Muscle of leg (tissue), 11 donors: Measurements from ENCODE around the gene CCNI2. TPM values are rescaled to one million over a fixed set of nuclear protein-coding genes. Genes with fewer than 3 reads are reported as not detected.

ENCODE experiments used
- DNase-seq: peaks from one replicate; pipeline ENCODE4 v3.0.0; 2013
- H3K27ac ChIP-seq: one replicate; pipeline ENCODE4 v1.5.1; 2013; ENCODE audit warnings: mild to moderate bottlenecking, low read length, control low read depth
- H3K27me3 ChIP-seq: one replicate; pipeline ENCODE4 v1.6.1; 2013; ENCODE audit warnings: low read length; ENCODE audit not compliant: control insufficient read depth, insufficient read depth
- H3K36me3 ChIP-seq: one replicate; pipeline ENCODE4 v1.6.1; 2013; ENCODE audit warnings: low read length; ENCODE audit not compliant: control insufficient read depth, insufficient read depth
- H3K4me1 ChIP-seq: one replicate; pipeline ENCODE4 v1.6.1; 2013; ENCODE audit warnings: low read length; ENCODE audit not compliant: control insufficient read depth, insufficient read depth
- H3K4me3 ChIP-seq: one replicate; pipeline ENCODE4 v1.5.1; 2013; ENCODE audit warnings: low read length, control low read depth
- H3K9me3 ChIP-seq: replicated peaks from 2 replicates; pipeline ENCODE4 v1.6.1; 2013; ENCODE audit warnings: low read depth, low read length; ENCODE audit not compliant: control insufficient read depth
- WGBS: methylation state at CpG from one replicate; pipeline ENCODE4 v1.1.5; 2013; ENCODE audit warnings: missing lambda C conversion rate; ENCODE audit not compliant: insufficient coverage; 5-methylcytosine and 5-hydroxymethylcytosine counted together
- polyA plus RNA-seq, 8 donors: library from polyadenylated mRNA; unstranded; fragments of 120-200 nt; gene quantifications; one replicate each; pipeline versions ENCODE4 v1.2.1 to v1.2.3, GENCODE V29; 2013; ENCODE audit warnings: inconsistent platforms in 1 of 8, low replicate concordance in 1 of 8; ENCODE audit not compliant: insufficient read length in 8 of 8, insufficient read depth in 1 of 8
- total RNA-seq: library from RNA; stranded (reverse); fragments of 120-200 nt; gene quantifications from one replicate; pipeline ENCODE4 v1.2.4, GENCODE V29; 2013

Gene CCNI2
- total and polyA plus RNA-seq, 9 donors = 0.24 to 2.3 (median 0.83) TPM; not detected in 1

DNA sequence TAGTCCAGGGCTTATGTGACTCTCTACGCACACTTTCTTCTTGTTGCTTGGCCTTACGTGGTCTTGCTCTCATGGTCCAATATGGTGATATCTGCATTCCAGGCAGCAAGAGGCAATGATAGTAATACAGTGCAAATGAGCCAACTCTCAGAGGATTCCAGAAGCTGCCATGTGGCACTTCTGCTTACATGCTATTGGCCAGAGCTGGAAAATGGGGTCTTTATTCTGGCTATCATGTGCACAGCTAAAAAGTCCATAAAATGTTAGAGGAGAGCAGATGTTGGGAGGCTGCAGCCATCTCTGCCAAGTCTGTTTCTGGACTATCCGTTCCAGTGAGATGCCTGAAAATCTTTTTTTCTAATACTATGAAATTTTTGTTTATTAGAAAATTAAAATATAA is 32.7 kb downstream of the CCNI2 start:
- Histone ChIP-seq H3K4me1 (peaks cover 26% of the 10 kb centered on the region), H3K4me3 (no peak overlapping the region), H3K27ac (no peak overlapping the region), H3K36me3 (no peaks in the 10 kb centered on the region), H3K9me3 (no peaks in the 10 kb centered on the region), H3K27me3 (peaks cover 15% of the 10 kb centered on the region)
- peak; percentile 41 for DNase-seq
- WGBS = 88% methylated on average over 2 of the region's 3 CpGs

DNA sequence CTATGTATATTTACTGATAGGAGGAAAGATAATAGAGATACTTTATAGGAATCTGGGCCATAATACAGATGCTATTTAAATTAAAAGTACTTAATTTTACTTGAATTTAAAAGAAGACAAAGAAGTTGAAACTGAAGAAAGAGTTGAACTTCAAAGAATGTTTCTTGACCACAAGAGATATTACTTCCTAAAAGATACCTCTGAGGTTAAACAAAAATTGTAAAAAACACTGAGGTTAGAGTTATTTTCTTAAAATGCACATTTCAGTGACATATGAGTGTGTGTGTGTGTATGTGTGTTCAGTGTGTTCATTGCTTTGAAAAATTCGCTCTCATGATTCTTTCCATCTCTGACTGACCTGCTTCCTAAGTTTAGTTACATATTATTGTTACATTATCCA is 33.4 kb downstream of the CCNI2 start:
- H3K27me3 ChIP-seq = peaks cover 15% of the 10 kb centered on the region
- H3K27ac ChIP-seq = no peak overlapping the region
- H3K36me3 ChIP-seq = no peaks in the 10 kb centered on the region
- no peak overlapping the region for H3K4me3 ChIP-seq
- no peak for DNase-seq
- H3K9me3 ChIP-seq = no peaks in the 10 kb centered on the region
- no CpG with 5 or more reads among the region's 1 CpG for WGBS
- peaks cover 23% of the 10 kb centered on the region for H3K4me1 ChIP-seq

DNA sequence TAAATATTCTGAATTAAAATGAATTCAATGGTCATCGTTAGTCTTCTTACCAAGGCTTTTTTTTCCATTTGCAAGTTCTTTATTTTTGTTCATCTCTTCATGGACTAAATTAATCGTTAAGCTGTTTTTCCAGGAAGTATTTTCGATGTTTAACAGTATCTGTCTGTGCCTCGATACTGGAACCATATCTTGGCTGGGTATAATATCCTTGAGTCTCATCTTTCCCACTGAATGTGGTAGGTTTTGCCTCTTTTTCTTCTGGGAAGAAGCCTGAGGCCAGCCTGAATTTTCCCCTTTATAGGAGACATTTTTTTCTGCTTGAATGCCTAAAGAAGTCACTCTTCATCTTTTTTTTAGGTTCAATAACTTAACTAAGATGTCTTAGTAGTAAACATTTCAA is 33.8 kb downstream of the CCNI2 start:
- WGBS = no CpG with 5 or more reads among the region's 4 CpGs
- Histone ChIP-seq H3K4me3 (no peak overlapping the region), H3K27ac (no peak overlapping the region), H3K4me1 (peaks cover 21% of the 10 kb centered on the region), H3K9me3 (no peaks in the 10 kb centered on the region), H3K36me3 (no peaks in the 10 kb centered on the region), H3K27me3 (peaks cover 15% of the 10 kb centered on the region)
- DNase-seq = no peak

DNA sequence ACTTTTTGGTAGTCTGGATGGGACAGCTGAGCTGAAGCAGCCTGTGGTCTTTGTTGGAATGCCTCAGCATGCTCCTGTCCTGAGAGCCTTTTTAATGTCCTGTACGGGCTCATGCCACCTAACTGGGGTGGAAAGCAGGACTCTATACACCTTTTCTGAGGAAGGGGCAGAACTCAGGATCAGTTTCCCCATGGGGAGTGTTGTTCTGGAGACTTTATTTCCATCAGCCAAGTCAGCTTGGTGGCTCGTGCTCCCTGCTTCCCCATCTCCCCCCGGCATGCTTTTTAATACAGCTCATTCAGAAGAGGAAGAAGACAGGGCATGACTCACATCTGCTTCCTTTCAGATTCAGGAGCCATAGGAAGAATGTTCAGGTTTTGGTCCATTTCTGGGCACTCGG is 34.9 kb downstream of the CCNI2 start:
- peak; percentile 48 for DNase-seq
- Histone ChIP-seq H3K4me1 (peaks cover 17% of the 10 kb centered on the region), H3K27ac (no peak overlapping the region), H3K36me3 (no peaks in the 10 kb centered on the region), H3K27me3 (peaks cover 14% of the 10 kb centered on the region), H3K4me3 (no peak overlapping the region), H3K9me3 (no peaks in the 10 kb centered on the region)
- WGBS = 100% methylated on average over 1 of the region's 4 CpGs

DNA sequence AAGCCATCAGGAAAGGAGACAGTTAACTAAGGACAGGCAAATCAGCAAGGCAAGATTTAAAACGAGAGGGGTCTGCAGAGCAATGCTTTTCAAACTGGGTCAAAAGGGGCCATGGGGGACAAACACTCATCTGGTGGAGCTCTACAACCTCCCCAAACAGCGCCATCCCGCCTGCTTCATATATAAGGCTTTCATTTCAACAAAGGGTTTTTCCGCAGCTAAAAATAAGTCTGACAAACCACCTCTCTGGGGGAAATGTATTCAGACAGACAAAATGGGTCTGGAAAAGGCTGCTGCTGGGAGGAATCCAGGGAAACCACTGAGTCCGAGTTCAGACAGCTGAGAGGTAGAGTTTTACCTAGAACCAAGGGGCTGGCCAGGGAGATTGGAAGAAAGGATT is 38.1 kb downstream of the CCNI2 start:
- Histone ChIP-seq H3K27me3 (peaks cover 6% of the 10 kb centered on the region), H3K27ac (no peak overlapping the region), H3K36me3 (no peaks in the 10 kb centered on the region), H3K4me3 (no peak overlapping the region), H3K9me3 (no peaks in the 10 kb centered on the region), H3K4me1 (peaks cover 7% of the 10 kb centered on the region)
- DNase-seq = peak; percentile 77
- 8% methylated on average over 2 of the region's 5 CpGs for WGBS

DNA sequence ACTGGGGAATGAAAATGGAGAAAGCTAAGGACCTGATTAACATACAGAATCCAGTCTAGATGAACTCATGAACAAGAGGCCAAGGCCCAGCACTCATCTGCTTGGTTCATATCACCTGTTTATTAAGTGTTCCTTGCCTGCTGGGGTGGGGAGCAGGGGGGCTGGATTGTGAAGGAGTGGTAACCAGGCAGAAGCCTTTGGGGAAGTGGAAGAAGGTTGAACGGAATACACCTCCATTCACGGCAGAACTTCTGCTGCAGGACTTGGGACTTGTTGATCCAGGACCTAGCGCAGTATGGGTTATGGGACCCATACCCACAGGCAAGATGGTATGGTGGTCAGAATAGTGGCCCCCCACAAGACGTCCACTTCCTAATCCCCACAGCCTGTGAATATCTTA is 38.6 kb downstream of the CCNI2 start:
- DNase-seq = no peak
- H3K9me3 ChIP-seq = no peaks in the 10 kb centered on the region
- H3K36me3 ChIP-seq = no peaks in the 10 kb centered on the region
- no peak overlapping the region for H3K27ac ChIP-seq
- peaks cover 7% of the 10 kb centered on the region for H3K4me1 ChIP-seq
- WGBS = 83% methylated on average over 2 of the region's 4 CpGs
- H3K27me3 ChIP-seq = peaks cover 6% of the 10 kb centered on the region
- no peak overlapping the region for H3K4me3 ChIP-seq

DNA sequence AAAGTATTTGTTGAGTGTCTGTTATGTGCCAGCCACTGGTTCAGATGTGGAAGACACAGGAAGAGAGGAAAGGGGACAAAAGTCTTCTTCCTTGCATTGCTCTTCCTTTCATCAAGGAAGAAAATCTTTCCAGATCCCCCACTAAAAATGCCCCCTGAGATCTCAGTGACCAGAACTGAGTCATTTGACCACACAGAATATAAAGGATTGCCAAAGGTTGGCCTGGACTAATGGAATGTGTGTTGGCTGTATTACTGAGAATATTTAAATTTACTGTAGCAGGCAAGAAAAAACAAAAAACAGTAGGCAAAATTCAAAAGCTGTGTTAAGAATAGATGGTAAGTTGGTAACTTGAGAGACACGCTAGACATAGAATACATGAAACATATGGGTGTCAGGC is 39.9 kb downstream of the CCNI2 start:
- no peak for DNase-seq
- peaks cover 4% of the 10 kb centered on the region for H3K4me1 ChIP-seq
- WGBS = 83% methylated on average over 1 of the region's 1 CpG
- H3K9me3 ChIP-seq = no peaks in the 10 kb centered on the region
- no peak overlapping the region for H3K4me3 ChIP-seq
- H3K36me3 ChIP-seq = no peaks in the 10 kb centered on the region
- no peak overlapping the region for H3K27ac ChIP-seq
- peaks cover 2% of the 10 kb centered on the region for H3K27me3 ChIP-seq

DNA sequence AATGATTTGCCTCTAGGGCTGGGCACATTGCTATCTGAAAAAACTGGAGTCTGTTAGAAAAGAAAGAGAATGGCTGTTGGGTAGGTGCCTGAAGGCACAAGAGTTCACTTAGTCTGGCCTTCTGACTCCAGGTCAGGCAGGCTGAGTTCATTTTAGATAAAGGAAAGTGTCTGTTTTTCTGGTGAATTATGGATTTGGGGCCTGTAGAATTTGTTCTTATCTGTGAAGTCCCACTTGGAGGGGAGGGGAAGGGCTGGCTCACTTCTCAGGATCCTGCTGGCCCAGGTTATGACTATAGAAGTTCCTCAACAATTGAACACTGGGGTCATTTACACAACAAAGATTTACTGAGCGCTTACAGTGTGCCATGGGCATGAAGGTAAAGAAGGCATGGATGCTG is 41.3 kb downstream of the CCNI2 start:
- Histone ChIP-seq H3K27me3 (peaks cover 5% of the 10 kb centered on the region), H3K4me3 (no peak overlapping the region), H3K36me3 (no peaks in the 10 kb centered on the region), H3K9me3 (no peaks in the 10 kb centered on the region), H3K27ac (no peak overlapping the region), H3K4me1 (peaks cover 3% of the 10 kb centered on the region)
- WGBS = no CpG with 5 or more reads among the region's 1 CpG
- DNase-seq = no peak

DNA sequence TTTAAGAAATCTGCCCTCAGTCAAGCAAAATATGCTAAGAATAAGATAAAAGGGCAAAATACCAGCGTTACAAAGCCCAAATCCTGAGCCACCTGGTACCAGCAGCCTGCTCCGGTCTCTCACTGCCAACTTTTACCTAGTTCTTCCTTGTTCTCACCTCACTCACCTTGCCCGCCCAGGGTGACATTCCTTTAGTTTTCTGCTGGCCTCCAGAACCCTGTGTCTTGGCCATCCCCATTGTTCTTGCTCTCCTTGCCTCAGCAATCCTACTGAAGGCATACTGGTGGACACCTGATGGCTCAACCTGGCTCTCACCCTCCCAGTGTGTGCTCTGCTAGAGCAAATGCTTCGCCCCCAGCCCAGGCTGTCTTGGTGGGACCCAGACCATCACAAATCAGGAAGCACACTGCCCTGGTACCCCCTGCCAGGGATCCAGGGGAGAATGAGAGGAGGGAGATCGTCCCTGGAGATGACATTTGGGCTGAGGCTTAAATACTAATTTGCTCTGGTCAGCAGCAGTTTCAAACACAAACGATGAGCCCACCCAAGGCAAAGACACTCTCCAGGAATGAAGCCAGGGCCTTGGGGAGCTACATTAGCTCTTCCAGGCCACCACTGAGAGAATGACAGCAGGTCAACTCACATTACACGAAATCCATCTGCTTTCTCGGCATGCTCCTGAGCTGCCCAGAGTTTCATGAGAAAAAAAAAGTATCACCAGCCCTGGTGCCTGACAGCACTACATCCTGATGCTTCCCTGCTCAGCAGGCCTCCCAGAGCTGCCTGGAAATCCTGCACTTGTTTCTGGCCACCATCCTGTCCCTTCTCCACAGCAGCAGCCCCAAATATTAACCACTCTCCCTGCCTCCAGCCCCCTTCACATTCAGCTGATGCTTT is 42.0 kb downstream of the CCNI2 start:
- H3K9me3 ChIP-seq = no peaks in the 10 kb centered on the region
- 69% methylated on average over 7 of the region's 8 CpGs for WGBS
- no peak overlapping the region for H3K4me3 ChIP-seq
- no peaks in the 10 kb centered on the region for H3K36me3 ChIP-seq
- peaks cover 3% of the 10 kb centered on the region for H3K4me1 ChIP-seq
- H3K27me3 ChIP-seq = peaks cover 5% of the 10 kb centered on the region
- H3K27ac ChIP-seq = no peak overlapping the region
- no peak for DNase-seq

DNA sequence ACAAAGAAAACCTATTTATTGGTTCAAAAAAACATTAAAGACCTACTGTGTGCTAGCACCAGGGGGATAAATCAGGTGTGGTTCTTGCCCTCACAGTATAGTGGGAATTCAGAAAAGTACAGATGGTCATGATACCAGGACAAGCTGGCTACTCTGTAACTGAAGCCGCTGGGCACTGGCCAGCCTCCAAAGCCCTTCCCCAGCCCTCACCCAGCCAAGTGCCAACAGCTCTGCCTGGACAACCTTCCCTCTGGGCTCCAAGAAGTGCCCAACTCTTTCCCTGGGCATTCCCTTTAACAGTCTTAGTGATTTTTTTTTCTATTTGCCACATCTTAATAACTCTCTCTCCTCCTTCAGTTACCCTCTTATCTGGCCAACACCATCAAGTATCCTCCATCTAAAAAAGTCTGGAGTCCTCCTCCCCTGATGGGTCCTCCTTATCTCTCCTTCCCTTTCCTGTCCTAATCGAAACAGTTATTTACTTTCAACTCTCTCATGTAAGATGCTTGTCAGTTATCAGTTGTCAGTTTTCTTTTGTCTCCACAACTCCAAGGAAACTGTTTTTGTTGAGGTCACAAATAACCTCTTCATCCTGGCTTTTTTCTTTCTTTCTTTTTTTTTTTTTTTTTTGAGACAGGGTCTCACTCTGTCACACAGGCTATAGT is 43.1 kb downstream of the CCNI2 start:
- Histone ChIP-seq H3K27me3 (peaks cover 5% of the 10 kb centered on the region), H3K27ac (no peak overlapping the region)
- 57% methylated on average over 1 of the region's 2 CpGs for WGBS

More for the DNA sequence above, 43.1 kb downstream of the CCNI2 start:
- Histone ChIP-seq H3K4me1 (no peaks in the 10 kb centered on the region), H3K36me3 (no peaks in the 10 kb centered on the region), H3K9me3 (no peaks in the 10 kb centered on the region), H3K4me3 (no peak overlapping the region)
- DNase-seq = no peak
